NCI-H774 (cell line): ENCODE measurements around the gene GPR39.

Experiments used
- DNase-seq: peaks from one replicate; lab custom pipeline; 2025; lab: John Stamatoyannopoulos, UW

GPR39 gene

DNA sequence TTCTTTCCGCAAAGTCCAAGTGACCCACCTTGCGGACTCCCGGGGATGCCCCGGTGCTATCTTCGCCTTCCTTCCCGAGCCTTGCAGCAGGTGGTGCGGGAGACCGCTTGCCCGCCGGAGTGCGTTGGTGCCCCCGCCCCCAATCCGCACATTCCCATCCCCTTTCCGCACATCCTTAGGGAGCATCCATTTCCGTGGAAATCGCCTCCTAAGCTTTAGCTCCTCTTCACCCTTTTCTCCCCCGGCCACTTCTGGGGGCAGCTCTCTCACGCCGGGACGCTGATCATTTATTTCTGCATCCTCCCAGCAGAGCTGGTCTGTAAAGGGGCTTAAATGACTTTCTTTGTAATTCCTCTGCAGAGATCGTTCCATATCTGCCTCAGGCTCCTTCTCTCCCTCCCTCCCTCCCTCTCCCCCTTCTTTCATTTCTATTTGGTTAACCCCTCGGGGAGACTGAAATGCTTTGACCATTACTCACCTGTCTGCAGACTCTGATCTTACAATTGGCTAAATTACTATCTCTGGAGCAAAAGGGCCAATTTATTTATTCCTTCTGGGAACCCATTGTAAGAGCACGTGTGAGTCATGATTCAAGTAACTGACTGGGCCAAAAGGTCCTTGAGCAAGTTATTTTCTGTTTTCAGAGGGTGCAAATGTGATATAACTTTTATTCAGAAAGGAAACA lies 254.7 kb downstream of the GPR39 start:
- DNase-seq, result no peak

DNA sequence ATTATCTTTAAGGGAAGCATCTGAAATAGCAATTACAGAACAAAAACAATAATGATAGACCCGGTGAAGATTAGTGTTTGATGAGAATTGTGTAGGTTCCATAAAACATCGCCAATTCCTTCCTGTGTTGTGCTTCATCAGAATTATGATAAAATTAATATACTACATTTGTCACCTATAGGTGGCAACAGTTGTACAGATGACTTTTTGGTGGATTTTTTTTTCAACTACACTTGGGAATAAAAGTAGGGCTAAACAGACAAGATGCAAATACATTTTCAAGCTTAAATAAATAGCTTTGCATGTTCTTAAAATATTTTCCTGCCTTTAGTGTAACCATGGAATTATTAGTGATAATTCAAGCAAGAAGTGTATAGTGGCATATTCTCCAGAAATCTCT lies 260.4 kb downstream of the GPR39 start:
- no peak for DNase-seq

GRCh38 chr2:132677661-132678060 lies 261.1 kb downstream of the GPR39 start:
- no peak for DNase-seq

GRCh38 chr2:132678483-132678882 lies 261.9 kb downstream of the GPR39 start:
- no peak for DNase-seq

DNA sequence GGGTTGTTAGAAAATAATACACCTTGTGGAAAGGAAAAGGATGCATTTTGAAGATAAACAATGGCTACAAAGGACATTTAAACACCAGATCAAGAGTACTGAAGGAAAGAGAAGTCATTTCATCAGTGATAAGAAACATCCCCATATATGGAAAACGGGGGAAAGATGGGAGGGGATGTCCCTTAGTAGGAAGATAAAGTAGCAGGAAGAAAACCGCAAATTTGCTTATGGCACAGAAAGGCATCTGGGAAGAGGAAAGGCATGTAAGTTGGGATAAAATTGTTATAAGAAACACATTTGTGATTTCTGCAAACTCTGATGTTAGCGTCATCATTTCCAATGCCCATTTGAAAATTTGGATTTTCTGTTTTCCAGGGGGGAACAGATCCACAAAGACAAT lies 263.9 kb downstream of the GPR39 start:
- no peak for DNase-seq

GRCh38 chr2:132681766-132682165 lies 265.2 kb downstream of the GPR39 start:
- no peak for DNase-seq

- DNase-seq, result no peak
Observed at GRCh38 chr2:132690664-132691303, 274.2 kb downstream of the GPR39 start.

DNA sequence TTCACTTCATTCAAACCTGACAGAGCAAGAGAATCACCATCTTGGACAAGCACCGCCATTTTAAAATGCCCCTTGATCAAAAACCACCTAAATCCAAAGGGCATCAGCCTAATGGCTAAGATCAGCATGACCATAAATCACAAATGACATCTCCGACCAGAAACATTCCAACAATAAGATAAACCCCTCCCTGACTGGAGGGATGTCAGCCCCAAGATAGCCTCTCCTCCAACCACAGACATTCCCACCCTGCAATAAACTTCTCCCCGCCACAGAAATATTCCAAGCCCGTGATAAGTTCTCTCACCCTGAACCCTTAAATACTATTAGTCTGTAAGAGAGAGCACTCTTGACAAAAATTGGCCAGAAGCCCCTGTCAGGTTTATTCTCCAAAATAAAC lies 275.0 kb downstream of the GPR39 start:
- DNase-seq, result no peak

DNA sequence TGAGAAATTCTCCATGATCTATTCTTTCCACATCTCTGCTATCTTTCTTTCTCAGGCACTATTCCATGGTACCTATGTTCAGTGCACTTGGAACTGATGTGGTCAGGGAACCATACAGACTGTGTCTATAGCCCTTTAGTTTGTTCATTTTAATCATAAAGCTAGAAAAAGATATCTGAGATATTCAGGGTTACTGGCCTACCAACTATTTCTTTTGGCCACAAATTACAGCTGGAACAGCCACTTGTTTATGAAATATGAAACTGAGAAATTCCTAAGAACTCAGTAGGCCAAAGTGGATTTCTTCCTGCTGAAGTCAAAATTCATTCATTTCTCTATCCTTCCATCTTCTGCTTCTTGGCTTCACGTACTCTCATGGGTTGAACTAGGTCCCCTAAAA lies 276.2 kb downstream of the GPR39 start:
- DNase-seq, result no peak
